MCF 10A (cell line): Measurements from ENCODE around the gene TNS1. TPM values are rescaled to one million over a fixed set of nuclear protein-coding genes. Genes with fewer than 3 reads are reported as not detected.
"Not testable (repeated sequence)": the region's sequence is repeated elsewhere in the genome, so short reads cannot be mapped to it uniquely, and the experiment has no call there.

Experiments
- BruUV-seq: library from RNA; stranded (reverse); fragments of 400-500 nt; replicated peaks from 2 replicates; lab custom pipeline; 2021; lab: Mats Ljungman, UMichigan
- CTCF ChIA-PET: fragments of 300-600 bp; sonication (Branson Sonifier 250); formaldehyde crosslinking; extraction: SDS; loops from one replicate; lab custom pipeline; 2021; ENCODE audit warnings: antibody characterized with exemption, inconsistent platforms; lab: Yijun Ruan, JAX
- POLR2A ChIA-PET: fragments of 300-600, 350-650 bp; sonication (Branson Sonifier 250); formaldehyde crosslinking; extraction: SDS; loops from one replicate; lab custom pipeline; 2020; ENCODE audit warnings: antibody characterized with exemption, inconsistent platforms; lab: Yijun Ruan, JAX
- DNase-seq: peaks from one replicate; pipeline ENCODE4 v3.0.0-alpha.2; 2018; ENCODE audit not compliant: unreplicated experiment
- H3K27ac Mint-ChIP-seq: one replicate; pipeline ENCODE4 v1.8.0; 2022; ENCODE audit warnings: mild to moderate bottlenecking, low read depth, mixed read lengths; ENCODE audit not compliant: unreplicated experiment
- H3K27me3 Mint-ChIP-seq: one replicate; pipeline ENCODE4 v1.8.0; 2022; ENCODE audit warnings: mixed read lengths; ENCODE audit not compliant: insufficient read depth, unreplicated experiment
- H3K36me3 Mint-ChIP-seq: one replicate; pipeline ENCODE4 v1.8.0; 2022; ENCODE audit warnings: mild to moderate bottlenecking, moderate library complexity, mixed read lengths; ENCODE audit not compliant: insufficient read depth, unreplicated experiment
- H3K4me1 Mint-ChIP-seq: one replicate; pipeline ENCODE4 v1.8.0; 2022; ENCODE audit warnings: mixed read lengths; ENCODE audit not compliant: insufficient read depth, unreplicated experiment
- H3K4me3 Mint-ChIP-seq: one replicate; pipeline ENCODE4 v1.8.0; 2022; ENCODE audit warnings: mild to moderate bottlenecking, moderate library complexity, mixed read lengths; ENCODE audit not compliant: unreplicated experiment
- H3K9me3 Mint-ChIP-seq: one replicate; pipeline ENCODE4 v1.8.0; 2022; ENCODE audit warnings: mixed read lengths; ENCODE audit not compliant: unreplicated experiment
- CTCF ChIP-seq: fragments of 200-600 bp; IDR thresholded peaks from one replicate; pipeline ENCODE4 v1.8.0; 2022; ENCODE audit warnings: antibody characterized with exemption, mild to moderate bottlenecking; ENCODE audit not compliant: unreplicated experiment
- intact Hi-C: fragments of 100-400 bp; cut with micrococcal nuclease; formaldehyde crosslinking; loops from 2 replicates; pipeline ENCODE4 v1.14.1; 2022
- total RNA-seq: library from RNA; stranded (reverse); gene quantifications from 2 replicates; pipeline ENCODE4 v1.2.3, GENCODE V29; 2022

TNS1 gene
- total RNA-seq, 1 experiment from 2014 or later: 3.3 TPM

GRCh38 chr2:217809736-217810135, 193.1 kb downstream of the TNS1 start:
- H3K27me3 Mint-ChIP-seq: no peaks in the 10 kb centered on the region
- H3K9me3 Mint-ChIP-seq: peaks cover 16% of the 10 kb centered on the region
- H3K27ac Mint-ChIP-seq: no peak overlapping the region
- intact Hi-C loops: no loop called here
- ChIA-PET POLR2A (no interaction called here), CTCF (interaction anchor here (1.1 to 1.6 kb wide), 2 partner anchors 21 to 24 kb away, joined by 4 to 6 read pairs; no protein-coding TSS in a partner anchor)
- BruUV-seq: no TSS peak
- DNase-seq: no peak
- peaks cover 5% of the 10 kb centered on the region for H3K36me3 Mint-ChIP-seq
- peaks cover 7% of the 10 kb centered on the region for H3K4me1 Mint-ChIP-seq
- H3K4me3 Mint-ChIP-seq: no peak overlapping the region
- no peak for TF ChIP-seq CTCF

- H3K4me1 Mint-ChIP-seq, H3K27me3 Mint-ChIP-seq, POLR2A ChIA-PET, BruUV-seq, H3K4me3 Mint-ChIP-seq, intact Hi-C loops, DNase-seq, H3K36me3 Mint-ChIP-seq, H3K27ac Mint-ChIP-seq: not testable (repeated sequence)
- CTCF ChIA-PET: interaction anchor here (0.6 to 1.4 kb wide), 3 partner anchors 23 to 78 kb away, joined by 3 read pairs; no protein-coding TSS in a partner anchor
- peaks cover 16% of the 10 kb centered on the region for H3K9me3 Mint-ChIP-seq
Observed at GRCh38 chr2:217808967-217809366, 193.8 kb downstream of the TNS1 start.

GRCh38 chr2:217808326-217808725, 194.5 kb downstream of the TNS1 start:
- no peak for DNase-seq
- Mint-ChIP-seq H3K4me1 (peaks cover 7% of the 10 kb centered on the region), H3K4me3 (no peak overlapping the region), H3K27ac (no peak overlapping the region), H3K27me3 (no peaks in the 10 kb centered on the region), H3K36me3 (peaks cover 5% of the 10 kb centered on the region), H3K9me3 (peaks cover 16% of the 10 kb centered on the region)
- CTCF ChIA-PET: interaction anchor here (0.6 to 1.4 kb wide), 3 partner anchors 22 to 79 kb away, joined by 3 read pairs; no protein-coding TSS in a partner anchor
- BruUV-seq: no TSS peak
- POLR2A ChIA-PET: no interaction called here
- intact Hi-C loops: no loop called here
- no peak for TF ChIP-seq CTCF

GRCh38 chr2:217807753-217808152, 195.0 kb downstream of the TNS1 start:
- ChIA-PET POLR2A (interaction anchor here (0.6 kb wide), 1 partner anchor 42 kb away, joined by 5 read pairs; no protein-coding TSS in a partner anchor), CTCF (interaction anchor here (1.3 to 1.4 kb wide), 2 partner anchors 21 to 80 kb away, joined by 3 read pairs; no protein-coding TSS in a partner anchor)
- Mint-ChIP-seq H3K36me3 (peaks cover 5% of the 10 kb centered on the region), H3K9me3 (peaks cover 16% of the 10 kb centered on the region), H3K4me1 (peaks cover 7% of the 10 kb centered on the region), H3K27ac (no peak overlapping the region), H3K4me3 (no peak overlapping the region), H3K27me3 (no peaks in the 10 kb centered on the region)
- no TSS peak for BruUV-seq
- intact Hi-C loops: no loop called here
- DNase-seq: no peak
- TF ChIP-seq CTCF: no peak
